ENCODE measurements around the gene ARID3C. TPM values are rescaled to one million over a fixed set of nuclear protein-coding genes. Genes with fewer than 3 reads are reported as not detected.

Gene ARID3C
- total RNA-seq, 1 donor from 2014 or later, result 0.82 TPM

DNA sequence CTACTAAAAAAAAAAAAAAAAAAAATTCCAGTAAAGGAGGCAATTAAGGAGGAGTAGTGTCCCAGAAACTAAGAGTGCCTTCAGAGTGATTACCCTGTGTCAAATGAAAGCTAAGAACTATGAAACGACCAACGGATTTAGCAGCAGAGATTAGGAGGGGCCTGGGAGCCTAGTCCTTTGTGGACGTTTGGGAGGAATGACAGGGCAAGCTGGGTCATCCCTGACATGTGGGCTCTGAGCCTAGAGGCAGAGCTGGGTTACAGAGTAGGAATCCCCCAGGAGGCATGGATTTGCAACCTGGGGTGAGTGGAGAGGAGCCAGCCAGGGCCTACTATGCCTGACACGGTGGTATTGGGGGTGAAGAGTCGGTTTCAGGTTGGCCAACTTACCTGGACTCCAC, 4.3 kb upstream of the ARID3C start:
- DNase-seq (ENCODE audit: low spot score in 2 of 2) (no peak), FAIRE-seq (no peak)

DNA sequence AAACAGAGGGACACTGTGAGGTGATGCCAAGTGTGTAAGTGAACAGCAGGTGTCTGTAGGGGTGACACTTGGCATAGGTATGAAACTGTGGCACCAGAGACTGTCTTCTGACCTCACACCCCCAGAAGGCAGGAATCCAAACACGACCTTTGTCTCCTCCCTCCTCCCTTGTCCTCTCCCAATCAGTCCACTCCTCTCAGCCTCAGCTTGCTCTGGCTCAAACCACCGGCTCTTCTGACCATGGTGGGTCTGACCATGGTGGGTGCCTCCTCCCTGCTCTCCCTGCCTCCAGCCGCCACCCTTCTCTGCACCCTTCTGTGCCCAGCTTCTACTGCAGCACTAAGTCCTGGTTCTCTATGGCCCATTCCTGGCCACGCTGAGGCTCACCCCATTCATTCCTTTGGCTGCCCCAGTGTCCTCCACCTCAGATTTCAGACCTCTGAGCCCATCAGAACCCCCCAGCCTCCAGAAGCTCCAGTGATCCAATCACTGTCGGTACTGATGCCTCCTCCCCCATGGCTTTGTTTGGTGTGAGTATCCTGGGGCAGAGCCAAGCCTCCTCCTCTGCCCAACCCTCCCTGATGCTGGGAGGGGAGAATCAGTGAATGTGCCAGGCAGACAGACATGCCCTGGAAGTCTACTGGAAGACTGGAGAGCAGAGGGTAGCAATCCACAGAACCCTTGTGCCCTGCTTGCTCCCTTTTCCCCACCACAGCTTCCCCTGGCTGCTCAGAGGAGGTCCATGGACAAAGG, 1.7 kb upstream of the ARID3C start:
- DNase-seq (ENCODE audit: low spot score in 2 of 2) (no peak), FAIRE-seq (no peak)

DNA sequence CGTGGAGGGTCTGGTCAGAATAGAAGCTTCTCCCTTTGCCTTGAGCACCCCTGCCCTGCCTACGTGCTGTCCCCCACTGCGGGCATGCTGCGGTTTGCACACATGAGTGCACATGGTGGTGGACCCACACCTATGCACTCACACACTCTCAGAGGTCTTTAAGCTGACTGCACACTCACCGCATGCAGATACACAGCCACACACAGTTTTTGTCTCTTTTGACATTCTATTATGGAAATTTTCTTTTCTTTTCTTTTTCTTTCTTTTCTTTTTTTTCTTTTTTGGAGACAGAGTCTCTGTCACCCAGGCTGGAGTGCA, 584 bp upstream of the ARID3C start:
- FAIRE-seq, result no peak
- no peak for DNase-seq (ENCODE audit: low spot score in 2 of 2)

DNA sequence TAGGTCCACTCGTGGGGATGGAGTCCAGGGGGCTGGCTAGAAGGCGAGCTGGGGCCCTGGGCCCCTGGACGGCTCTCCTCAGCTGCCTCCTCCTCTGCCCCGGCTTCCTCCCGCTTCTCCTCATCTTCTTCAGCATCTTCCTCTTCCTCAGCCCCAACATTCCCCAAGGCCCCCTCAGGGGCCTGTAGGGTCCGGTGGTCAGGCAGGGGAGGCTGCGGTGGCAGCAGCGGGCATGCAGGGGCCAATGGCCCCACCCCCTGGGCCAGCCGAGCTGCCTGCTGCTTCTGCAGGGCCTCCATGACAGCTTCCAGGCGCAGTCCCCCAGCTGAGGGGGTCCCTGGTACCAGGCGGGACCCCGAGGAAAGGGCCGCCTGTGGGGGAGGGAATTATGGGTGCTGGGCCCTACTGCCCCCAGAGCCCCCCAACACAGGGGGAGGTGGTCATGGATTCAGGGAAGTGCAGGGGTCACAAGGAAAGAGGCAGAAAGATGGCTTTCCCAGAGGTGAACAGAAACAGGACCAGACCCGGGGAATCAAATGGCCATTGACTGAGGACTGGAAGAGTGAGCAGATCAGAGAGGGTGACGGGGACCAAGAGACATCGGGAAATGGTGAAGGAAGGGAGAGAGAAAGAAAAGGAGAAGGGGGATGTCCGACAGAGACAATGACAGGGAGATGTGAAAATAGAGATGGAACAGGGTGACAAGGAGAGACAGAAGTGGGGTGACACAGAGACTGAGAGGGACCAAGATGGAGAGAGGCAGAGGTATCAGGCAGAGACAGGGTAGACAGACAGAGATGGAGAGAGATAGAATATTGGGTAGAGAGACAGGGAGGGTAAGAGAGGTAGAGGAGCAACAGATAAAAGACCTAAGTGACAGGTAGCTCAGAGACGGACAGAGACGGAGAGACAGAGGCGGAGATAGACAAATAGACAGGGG, 880 bp downstream of the ARID3C start:
- DNase-seq (ENCODE audit: low spot score in 2 of 2), result no peak
- no peak for FAIRE-seq

DNA sequence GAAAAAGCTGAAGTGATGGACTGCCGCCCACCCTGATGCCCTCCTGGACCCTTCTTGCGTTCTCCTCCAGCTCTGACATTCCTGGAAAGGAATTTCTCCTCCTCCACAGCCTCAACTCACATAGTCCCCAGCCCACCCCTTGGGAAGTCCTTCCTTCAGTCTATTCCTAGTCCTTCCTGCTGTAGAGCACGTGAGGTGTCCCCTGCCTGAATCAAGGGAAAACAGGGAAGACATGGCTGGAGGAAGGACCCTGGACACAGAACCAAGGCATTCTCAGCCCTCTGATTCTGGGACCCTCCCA, 3.7 kb downstream of the ARID3C start:
- DNase-seq (ENCODE audit: low spot score in 2 of 2), result no peak
- FAIRE-seq, result no peak

DNA sequence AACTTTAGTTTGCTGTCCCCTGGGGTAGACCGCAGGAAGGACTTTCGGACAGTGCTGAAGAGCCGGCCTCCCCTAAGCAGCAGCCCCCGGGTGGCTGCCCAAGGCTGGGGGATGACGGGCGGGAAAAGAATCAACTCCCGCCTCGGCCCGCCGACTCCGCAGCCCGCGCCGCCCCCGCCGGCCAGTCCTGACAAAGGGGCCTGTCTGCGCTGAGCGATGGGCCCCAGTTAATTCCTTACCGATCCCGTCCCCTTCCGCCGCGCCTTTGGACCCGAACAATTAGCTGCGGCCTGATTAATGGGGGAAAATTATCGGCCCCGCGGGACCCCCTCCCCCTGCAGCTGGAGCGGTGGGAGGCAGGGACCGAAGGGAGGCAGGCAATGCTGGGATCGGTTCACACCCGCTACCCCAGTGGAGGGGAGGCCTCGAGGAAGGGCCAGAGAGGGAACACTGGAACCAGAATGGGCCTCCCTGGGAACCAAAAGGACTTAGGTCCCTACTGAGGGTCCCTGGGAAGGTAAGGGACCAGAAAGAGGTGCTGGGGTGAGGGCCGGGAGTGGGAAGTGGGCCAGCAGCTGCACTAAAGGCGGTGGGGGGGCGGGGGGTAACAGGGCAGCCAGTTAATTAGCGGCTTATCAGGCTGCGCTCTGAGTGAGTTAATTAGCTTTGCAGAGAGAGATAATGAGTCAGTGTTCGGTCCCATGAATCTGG, 4.2 kb downstream of the ARID3C start:
- FAIRE-seq (no peak), DNase-seq (ENCODE audit: low spot score in 2 of 2) (no peak)

DNA sequence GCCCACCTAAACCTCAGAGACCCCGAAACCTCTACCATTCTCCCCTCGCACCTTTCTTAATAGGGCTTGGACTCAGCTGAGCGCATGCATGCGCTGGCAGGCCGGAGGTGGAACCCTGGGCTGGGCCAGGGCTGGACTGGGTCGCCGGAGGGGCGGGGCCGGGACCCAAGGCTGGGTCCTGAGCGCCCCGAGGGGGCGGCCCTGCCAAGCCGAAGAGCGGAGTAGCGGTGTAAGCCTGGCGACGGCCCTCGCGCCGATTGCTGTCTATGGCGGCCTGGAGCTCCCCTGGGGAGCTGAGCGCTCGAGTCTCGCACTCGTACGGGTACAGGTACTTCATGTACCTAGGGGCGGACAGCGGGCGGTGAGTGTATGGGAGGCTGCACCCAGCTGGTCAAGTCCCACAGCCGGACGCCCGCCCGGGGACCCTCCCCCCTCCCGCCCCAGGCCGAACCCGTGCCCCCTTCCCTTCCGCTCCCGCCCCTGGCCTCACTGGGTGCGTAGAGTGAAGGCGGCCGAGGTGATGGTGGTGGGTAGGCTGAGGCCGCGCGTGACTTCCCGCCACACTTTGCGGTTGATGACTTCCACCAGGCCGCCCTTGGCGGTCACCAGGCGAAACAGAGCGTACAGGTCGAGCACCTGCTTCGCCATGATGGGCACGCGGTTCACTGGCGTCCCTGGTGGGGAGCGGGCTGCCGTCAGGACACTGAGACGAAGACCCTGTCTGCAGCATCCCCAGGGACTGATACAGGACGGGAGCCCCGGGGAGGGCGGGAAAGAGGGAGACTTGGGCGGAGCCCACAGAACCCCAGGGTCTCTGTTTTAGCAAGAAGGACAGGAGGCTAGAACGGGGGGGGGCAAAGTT, 5.3 kb downstream of the ARID3C start:
- no peak for FAIRE-seq
- no peak for DNase-seq (ENCODE audit: low spot score in 2 of 2)

DNA sequence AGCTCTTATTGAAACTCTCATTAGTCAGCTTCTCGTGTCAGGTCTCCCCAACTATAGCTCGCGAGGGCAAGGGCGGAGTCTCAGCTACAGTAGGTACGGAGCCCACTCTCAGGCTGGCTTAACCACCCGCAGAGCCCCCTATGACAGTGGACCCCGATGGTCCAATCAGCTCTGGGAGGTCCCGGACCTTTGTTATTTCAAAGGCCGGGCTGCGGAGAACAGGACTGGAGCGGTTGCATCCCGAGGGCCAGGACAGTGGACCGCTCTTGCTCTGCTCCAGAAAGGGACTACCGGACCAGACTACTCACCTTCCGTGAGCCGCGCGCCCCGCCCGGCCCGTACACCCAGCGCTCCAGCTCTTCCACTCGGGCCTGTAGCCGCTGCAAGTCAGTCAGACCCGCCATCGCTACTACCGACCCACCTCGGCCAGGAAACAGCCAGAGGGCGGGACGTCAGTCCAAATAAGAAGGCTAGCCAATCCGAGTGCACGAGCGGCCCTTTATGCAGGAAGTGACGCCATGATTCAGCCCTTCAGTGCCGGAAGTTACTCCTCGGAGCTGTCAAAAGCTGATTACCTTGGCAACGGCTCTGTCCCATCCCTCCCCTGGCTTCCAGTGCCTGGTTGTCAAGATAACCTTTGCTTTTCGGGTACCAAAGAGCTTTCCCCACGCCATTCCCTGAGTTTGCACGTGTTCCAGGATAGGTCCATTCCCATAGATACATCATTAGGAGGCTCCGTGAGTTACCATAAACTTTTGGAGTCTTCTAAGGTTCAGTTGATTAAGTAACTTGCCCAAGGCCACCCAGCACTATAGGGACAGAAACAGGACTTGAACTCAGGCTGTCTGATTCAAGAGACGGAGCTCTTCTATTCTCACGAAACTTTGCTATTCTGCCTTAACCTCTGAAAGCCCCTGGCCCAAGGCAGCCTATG, 8.5 kb downstream of the ARID3C start, which contains the start of gene DCTN3:
DCTN3 (minus strand) TSS at position 435 of the 934 bp plus-strand sequence; CDS start at position 404, 31 bp downstream.
- peak; percentile 92 to 98 for DNase-seq (ENCODE audit: low spot score in 2 of 2)
- FAIRE-seq, result peak; percentile 10

DNA sequence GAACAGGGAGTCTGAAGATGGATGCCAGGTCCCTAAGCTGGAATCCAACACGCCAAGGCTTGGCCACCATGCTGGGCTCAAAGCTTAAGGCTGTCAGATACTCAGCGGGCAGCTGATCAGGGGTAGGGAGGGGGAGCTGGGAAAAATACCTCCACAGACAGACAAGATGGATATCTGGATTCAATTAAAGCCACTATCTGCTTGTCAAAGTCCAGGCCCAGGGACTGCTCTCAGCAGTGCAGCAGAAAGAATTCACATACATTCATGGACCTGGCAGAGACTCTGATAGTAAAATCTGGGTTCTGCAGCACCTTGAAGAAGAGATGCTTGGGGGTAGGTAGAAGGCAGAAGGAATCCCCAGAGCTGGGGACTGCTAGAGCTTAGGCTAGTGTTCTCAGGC, 13.7 kb downstream of the ARID3C start:
- FAIRE-seq (no peak), DNase-seq (ENCODE audit: low spot score in 2 of 2) (no peak)

DNA sequence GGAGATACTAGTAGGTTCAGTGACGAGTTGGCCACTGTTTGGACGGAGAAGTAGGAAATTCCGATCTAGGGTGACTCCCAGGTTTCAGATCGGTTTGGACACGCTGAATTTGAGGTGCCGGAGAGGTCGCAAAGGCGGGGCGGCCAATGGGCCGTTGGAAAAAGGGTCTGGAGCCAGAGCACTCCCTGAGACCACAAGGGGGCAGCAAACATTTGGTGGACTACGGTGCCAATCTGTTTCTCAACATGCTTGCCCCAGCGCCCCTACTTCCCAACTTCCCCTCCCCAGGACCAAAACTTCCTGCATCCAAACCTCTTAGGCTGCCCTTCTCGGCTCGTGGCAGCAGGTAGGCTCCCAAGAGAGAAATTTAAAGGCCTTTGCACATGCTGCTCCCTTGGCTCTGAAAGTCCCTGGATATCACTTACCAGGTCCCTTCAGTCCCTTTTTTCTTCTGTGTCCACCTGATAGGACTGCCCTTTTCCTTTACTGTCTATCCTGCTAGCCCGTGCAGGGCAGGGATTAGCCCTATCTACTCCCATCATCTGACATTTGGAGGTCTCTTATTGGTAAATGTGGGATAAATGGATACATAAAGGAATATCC, 16.0 kb downstream of the ARID3C start:
- FAIRE-seq (no peak), DNase-seq (ENCODE audit: low spot score in 2 of 2) (peak; percentile 74 to 83)

DNA sequence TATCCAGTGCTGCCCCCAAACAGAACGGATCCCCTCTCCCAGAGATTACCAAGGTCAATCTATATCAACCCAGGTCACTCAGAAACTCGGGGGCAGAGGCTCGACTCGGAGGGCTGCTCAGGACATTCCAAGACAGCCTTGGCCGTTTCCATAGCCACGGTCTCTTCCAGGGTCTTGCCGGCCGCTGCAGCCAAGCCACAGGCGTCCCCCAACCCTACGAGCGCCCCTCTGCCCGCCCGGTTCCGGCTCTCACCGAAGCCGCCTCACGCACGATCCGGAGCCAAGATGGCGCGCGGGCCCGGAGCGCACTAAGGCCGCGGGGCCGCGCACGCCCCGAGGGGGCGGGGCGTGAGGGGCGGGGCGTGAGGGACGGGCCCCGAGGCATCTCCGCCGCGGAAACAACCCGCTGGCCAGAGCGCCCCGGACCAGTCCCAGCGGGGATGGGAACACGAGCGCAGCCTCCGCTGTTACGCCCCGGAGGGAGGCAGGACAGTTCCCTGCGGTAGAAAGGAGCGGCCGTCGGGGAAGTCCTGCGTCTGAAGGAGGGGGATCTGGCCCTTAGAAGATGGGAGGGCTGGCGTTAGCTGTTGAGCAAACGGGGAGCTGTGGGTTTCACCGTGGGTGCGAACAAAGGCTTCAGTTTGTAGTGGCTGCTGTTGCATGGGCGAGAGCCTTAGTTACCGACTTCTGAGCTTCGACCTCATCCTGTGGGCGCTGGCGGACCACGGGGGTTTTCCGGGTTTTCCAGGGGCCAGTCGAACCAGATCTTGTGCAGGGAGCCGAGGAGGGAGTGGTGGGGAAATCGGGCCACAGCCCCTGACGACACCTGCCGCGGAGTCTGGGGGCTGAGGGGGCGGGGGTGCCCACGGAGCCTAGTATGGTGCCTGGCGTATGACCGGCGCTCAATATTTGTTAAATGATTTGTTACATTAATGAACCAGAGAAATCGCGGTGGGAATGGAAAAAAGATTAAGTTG, 16.8 kb downstream of the ARID3C start, which contains the start of gene RPP25L:
RPP25L (minus strand) TSS at position 287 of the 977 bp plus-strand sequence. CDS start 801 bp downstream, outside the sequence.
- no peak for FAIRE-seq
- peak; percentile 88 to 96 for DNase-seq (ENCODE audit: low spot score in 2 of 2)

DNA sequence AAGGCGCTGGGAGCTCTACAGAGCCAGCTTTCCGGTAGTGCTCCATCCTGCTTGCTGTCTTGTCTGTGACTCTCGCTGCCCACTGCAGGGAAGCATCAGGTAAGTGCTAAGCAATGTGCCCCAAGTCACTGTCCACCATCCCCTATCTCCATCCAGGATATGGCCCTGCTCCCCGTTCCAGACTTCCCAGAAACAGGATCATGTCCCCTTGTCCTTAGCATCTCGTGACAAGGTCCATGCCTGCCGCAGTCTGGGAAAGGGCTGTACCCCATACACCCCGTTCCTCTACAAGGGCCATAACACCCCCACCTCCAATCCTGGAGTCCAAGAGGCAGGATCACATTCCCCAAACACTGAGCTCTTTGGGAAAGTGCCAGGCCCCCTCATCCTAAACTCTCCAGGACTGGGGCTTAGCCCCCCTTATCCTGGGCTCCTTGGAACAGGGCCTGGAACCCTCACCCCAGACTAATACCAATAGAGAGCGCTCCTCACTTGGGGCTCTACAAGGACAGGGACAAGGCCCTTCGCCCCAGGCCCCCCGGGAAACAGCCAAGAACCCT, 17.5 kb downstream of the ARID3C start:
- FAIRE-seq, result no peak
- no peak for DNase-seq (ENCODE audit: low spot score in 2 of 2)

DNA sequence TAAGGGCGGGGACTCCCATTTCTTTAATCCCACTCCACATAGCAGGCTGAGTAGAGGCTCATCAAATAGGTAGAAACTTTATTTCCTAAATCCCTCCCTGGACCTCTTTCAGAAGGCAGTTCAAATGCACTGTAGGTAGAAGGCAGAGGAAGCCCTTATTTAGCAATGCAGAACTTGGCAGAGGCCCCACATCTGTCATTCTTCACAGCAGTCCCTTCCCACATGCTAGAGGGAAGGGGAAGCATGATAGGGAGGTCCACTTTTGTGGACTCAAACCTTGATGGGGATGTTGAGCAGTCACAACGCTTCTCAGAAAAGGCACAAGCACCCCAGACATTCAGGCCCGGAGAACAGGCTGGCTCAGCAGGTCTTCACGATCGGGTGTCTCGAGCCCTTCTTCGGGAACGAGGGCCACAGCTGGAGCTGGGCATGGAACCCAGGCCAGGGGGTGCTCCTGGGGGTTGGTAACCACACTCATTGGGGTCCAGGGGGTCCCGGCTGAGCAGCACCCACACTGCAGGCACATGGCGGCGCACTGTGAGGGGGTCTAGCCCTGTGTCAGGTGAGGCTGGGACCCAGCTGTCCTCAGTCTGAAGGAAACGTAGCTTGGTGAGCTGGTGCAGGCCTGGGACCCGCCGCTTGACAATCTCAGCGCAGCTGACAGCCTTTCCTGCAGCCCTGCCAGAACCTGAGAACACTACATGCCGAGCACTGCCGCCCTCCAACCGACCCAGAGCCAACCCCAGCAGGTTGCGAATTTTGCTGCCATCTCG, 18.2 kb downstream of the ARID3C start:
- DNase-seq (ENCODE audit: low spot score in 2 of 2), result no peak
- FAIRE-seq, result no peak

DNA sequence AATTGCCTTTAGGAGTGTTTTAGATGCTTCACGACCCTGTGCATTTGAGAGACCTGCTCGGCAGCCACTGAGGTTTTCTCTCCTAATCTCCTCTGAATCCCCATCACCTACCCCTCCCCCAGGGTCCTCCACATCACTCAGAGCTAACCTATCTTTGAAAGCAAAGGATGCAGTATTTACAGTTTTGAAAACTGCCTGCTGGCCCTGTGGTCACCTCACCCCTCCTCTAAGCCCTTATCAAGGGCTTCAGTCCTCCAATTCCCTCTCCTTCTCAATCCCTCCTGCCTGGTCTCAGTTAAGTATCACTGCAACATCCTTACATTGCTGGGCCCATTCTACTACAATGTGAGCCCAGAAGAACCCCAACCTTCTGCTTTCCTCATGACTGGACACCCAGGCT, 21.5 kb downstream of the ARID3C start:
- DNase-seq (ENCODE audit: low spot score in 2 of 2), result no peak
- FAIRE-seq, result no peak

DNA sequence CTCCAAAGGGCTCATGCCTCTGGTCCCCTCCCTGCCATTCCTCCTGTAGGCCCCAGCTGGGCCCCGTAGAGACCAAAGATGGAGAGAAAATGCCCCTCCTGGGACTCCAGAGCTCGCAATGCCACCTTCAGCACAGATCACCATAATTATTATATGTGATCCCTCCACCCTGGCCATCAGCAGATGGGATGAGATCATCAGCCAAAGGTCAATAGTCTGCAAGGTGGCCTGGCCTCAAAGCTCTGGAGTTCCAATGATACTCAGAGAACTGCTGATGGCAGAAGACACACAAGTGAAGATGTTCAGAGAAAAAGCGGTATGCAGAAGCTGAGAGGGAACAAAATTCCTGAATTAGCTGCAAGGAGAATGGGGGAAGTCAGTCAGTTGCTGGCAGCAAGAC, 22.0 kb downstream of the ARID3C start:
- DNase-seq (ENCODE audit: low spot score in 2 of 2), result no peak
- FAIRE-seq, result no peak

DNA sequence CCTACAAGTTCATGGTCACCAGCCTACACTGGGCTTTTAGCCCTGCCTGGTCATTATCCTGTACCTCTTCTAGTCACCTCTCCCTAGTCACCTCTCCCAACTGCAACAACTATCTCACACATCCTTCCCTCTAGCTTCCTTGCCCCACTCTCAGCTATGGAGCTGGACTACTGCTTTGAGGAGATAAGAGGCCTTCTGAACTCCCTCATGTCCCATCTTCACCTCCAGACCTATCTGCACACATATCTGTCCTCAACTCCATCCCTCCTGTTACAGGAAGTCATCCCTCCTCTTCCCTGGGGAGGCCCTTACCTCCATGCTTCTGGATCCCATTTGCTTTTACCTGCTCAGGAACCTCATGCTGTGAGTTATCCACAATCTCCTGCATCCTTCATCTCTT, 22.7 kb downstream of the ARID3C start:
- FAIRE-seq (no peak), DNase-seq (ENCODE audit: low spot score in 2 of 2) (no peak)
